IMR-90 (cell line): ENCODE data around the gene AADACL4. TPM values are rescaled to one million over a fixed set of nuclear protein-coding genes. Genes with fewer than 3 reads are reported as not detected.

ENCODE experiments used
- ATAC-seq: fragments of 200-7000 bp; cut with Tn5 transposase; 2 replicates; pipeline ENCODE4 v1.9.1; 2020; ENCODE audit warnings: low read depth, mild to moderate bottlenecking, moderate library complexity
- BruUV-seq: library from RNA; stranded (reverse); fragments of 400-500 nt; replicated peaks from 2 replicates; lab custom pipeline; 2021; lab: Mats Ljungman, UMichigan
- CTCF ChIA-PET: fragments of 300-600 bp; formaldehyde crosslinking; extraction: SDS; loops from one replicate; lab custom pipeline; 2021; ENCODE audit warnings: antibody characterized with exemption; lab: Yijun Ruan, JAX
- POLR2A ChIA-PET: fragments of 300-600 bp; sonication (Branson Sonifier 250); formaldehyde crosslinking; loops from one replicate; lab custom pipeline; 2022; ENCODE audit warnings: antibody characterized with exemption; ENCODE audit not compliant: unreplicated experiment; lab: Charles Lee
- DNase-seq: peaks from one replicate; pipeline ENCODE4 v3.0.0; 2013
- H2AFZ ChIP-seq: replicated peaks from 2 replicates; pipeline ENCODE3; 2013; ENCODE audit warnings: low read length, mild to moderate bottlenecking; ENCODE audit not compliant: poor library complexity
- H2AK5ac ChIP-seq: 2 replicates; pipeline ENCODE4 v1.6.1; 2013; ENCODE audit warnings: low read depth, low read length, inconsistent platforms
- H2AK9ac ChIP-seq: replicated peaks from 2 replicates; pipeline ENCODE3; 2013; ENCODE audit warnings: mild to moderate bottlenecking, low read depth, low read length, moderate library complexity; ENCODE audit not compliant: poor library complexity
- H2BK120ac ChIP-seq: 2 replicates; pipeline ENCODE4 v1.6.1; 2013; ENCODE audit warnings: low read depth, low read length, inconsistent platforms
- H2BK15ac ChIP-seq: 3 replicates; pipeline ENCODE4 v1.6.1; 2013; ENCODE audit warnings: low read depth, low read length, inconsistent platforms
- H2BK20ac ChIP-seq: 2 replicates; pipeline ENCODE4 v1.6.1; 2013; ENCODE audit warnings: low read depth, mild to moderate bottlenecking, inconsistent platforms, low read length, moderate library complexity
- H2BK5ac ChIP-seq: 2 replicates; pipeline ENCODE4 v1.6.1; 2013; ENCODE audit warnings: mild to moderate bottlenecking, low read depth, low read length, inconsistent platforms; ENCODE audit not compliant: poor library complexity, severe bottlenecking
- H3K14ac ChIP-seq: replicated peaks from 2 replicates; pipeline ENCODE4 v1.6.1; 2013; ENCODE audit warnings: low read depth, low read length, inconsistent platforms
- H3K18ac ChIP-seq: 2 replicates; pipeline ENCODE4 v1.6.1; 2013; ENCODE audit warnings: low read depth, low read length, control low read depth
- H3K23ac ChIP-seq: 2 replicates; pipeline ENCODE4 v1.6.1; 2013; ENCODE audit warnings: low read depth, low read length, inconsistent platforms
- H3K27ac ChIP-seq: 2 replicates; pipeline ENCODE4 v1.5.1; 2013; ENCODE audit warnings: mild to moderate bottlenecking, control low read depth, low read length; ENCODE audit not compliant: insufficient read depth
- H3K27me3 ChIP-seq: 2 replicates; pipeline ENCODE4 v1.6.1; 2013; ENCODE audit warnings: low read length; ENCODE audit not compliant: control insufficient read depth, insufficient read depth
- H3K36me3 ChIP-seq: 2 replicates; pipeline ENCODE4 v1.6.1; 2013; ENCODE audit warnings: low read length, mixed read lengths; ENCODE audit not compliant: control insufficient read depth, insufficient read depth
- H3K4ac ChIP-seq: 2 replicates; pipeline ENCODE4 v1.6.1; 2013; ENCODE audit warnings: low read depth, low read length, inconsistent platforms
- H3K4me1 ChIP-seq: 2 replicates; pipeline ENCODE4 v1.6.1; 2013; ENCODE audit warnings: low read length, mixed read lengths; ENCODE audit not compliant: control insufficient read depth, insufficient read depth
- H3K4me2 ChIP-seq: 2 replicates; pipeline ENCODE4 v1.6.1; 2013; ENCODE audit warnings: low read depth, mild to moderate bottlenecking, control low read depth, low read length, moderate library complexity
- H3K4me3 ChIP-seq: 2 replicates; pipeline ENCODE4 v1.5.1; 2013; ENCODE audit warnings: low read depth, mild to moderate bottlenecking, control low read depth, low read length, moderate library complexity; ENCODE audit not compliant: insufficient read depth
- H3K56ac ChIP-seq: 2 replicates; pipeline ENCODE4 v1.6.1; 2013; ENCODE audit warnings: low read length, inconsistent platforms; ENCODE audit not compliant: insufficient read depth; ENCODE audit errors: extremely low read depth
- H3K79me1 ChIP-seq, 2 experiments: 2 replicates each; pipeline ENCODE4 v1.6.1; 2013; ENCODE audit warnings: low read length in 2 of 2, inconsistent platforms in 1 of 2, low read depth in 1 of 2
- H3K9ac ChIP-seq: 2 replicates; pipeline ENCODE4 v1.6.1; 2013; ENCODE audit warnings: low read depth, low read length, control low read depth
- H3K9me1 ChIP-seq: 2 replicates; pipeline ENCODE4 v1.6.1; 2013; ENCODE audit warnings: low read length, inconsistent platforms; ENCODE audit not compliant: insufficient read depth
- H3K9me3 ChIP-seq: 2 replicates; pipeline ENCODE4 v1.6.1; 2013; ENCODE audit warnings: low read length; ENCODE audit not compliant: control insufficient read depth, insufficient read depth
- H4K20me1 ChIP-seq: 2 replicates; pipeline ENCODE4 v1.6.1; 2013; ENCODE audit warnings: low read length, inconsistent platforms; ENCODE audit not compliant: insufficient read depth
- H4K5ac ChIP-seq: 2 replicates; pipeline ENCODE4 v1.6.1; 2013; ENCODE audit warnings: mild to moderate bottlenecking, low read depth, low read length, control low read depth
- H4K8ac ChIP-seq, 2 experiments: 2 replicates each; pipeline ENCODE4 v1.6.1; 2013; ENCODE audit warnings: low read depth in 2 of 2, low read length in 2 of 2, control low read depth in 1 of 2, inconsistent platforms in 1 of 2
- H4K91ac ChIP-seq: 2 replicates; pipeline ENCODE4 v1.6.1; 2013; ENCODE audit warnings: low read depth, low read length, inconsistent platforms; ENCODE audit not compliant: insufficient read depth
- CEBPB ChIP-seq: IDR thresholded peaks from 2 replicates; pipeline ENCODE4 v1.6.1; 2012; ENCODE audit warnings: low read depth, low read length, improper control_type of control experiment
- CHD1 ChIP-seq: IDR thresholded peaks from 2 replicates; pipeline ENCODE4 v1.6.1; 2012; ENCODE audit warnings: low read depth, low read length, improper control_type of control experiment
- FOS ChIP-seq: fragments of 150-350 bp; IDR thresholded peaks from 2 replicates; pipeline ENCODE4 v1.6.1; 2016; ENCODE audit warnings: low read depth, low read length
- MAFK ChIP-seq: IDR thresholded peaks from 2 replicates; pipeline ENCODE4 v1.6.1; 2012; ENCODE audit warnings: low read depth, low read length, improper control_type of control experiment
- MAZ ChIP-seq: IDR thresholded peaks from 2 replicates; pipeline ENCODE4 v1.6.1; 2012; ENCODE audit warnings: low read depth, mild to moderate bottlenecking, low read length, improper control_type of control experiment, moderate library complexity, borderline replicate concordance
- MXI1 ChIP-seq: IDR thresholded peaks from 2 replicates; pipeline ENCODE4 v1.6.1; 2012; ENCODE audit warnings: low read depth, mild to moderate bottlenecking, low read length, moderate library complexity, borderline replicate concordance
- POLR2A ChIP-seq: IDR thresholded peaks from 2 replicates; pipeline ENCODE4 v1.6.1; 2012; ENCODE audit warnings: mild to moderate bottlenecking, low read depth, low read length
- RCOR1 ChIP-seq: IDR thresholded peaks from 2 replicates; pipeline ENCODE4 v1.6.1; 2012; ENCODE audit warnings: mild to moderate bottlenecking, low read length, improper control_type of control experiment; ENCODE audit not compliant: insufficient replicate concordance
- RFX5 ChIP-seq: IDR thresholded peaks from 2 replicates; pipeline ENCODE4 v1.8.0; 2012; ENCODE audit warnings: low read depth, mild to moderate bottlenecking, low read length, moderate library complexity
- SMC3 ChIP-seq: fragments of 150-350 bp; IDR thresholded peaks from 2 replicates; pipeline ENCODE4 v1.6.1; 2016; ENCODE audit warnings: low read depth, mild to moderate bottlenecking, antibody characterized with exemption, low read length, moderate library complexity
- WGBS, 2 experiments: methylation state at CpG; one replicate each; pipeline versions ENCODE4 v1.1.5 to v1.1.7; 2013; ENCODE audit warnings: missing lambda C conversion rate in 2 of 2; ENCODE audit not compliant: insufficient read length in 1 of 2; ENCODE audit errors: extremely low coverage in 2 of 2; 5-methylcytosine and 5-hydroxymethylcytosine counted together
- dilution Hi-C: fragments of 300-500 bp; cut with HindIII; formaldehyde crosslinking; loops from one replicate; pipeline ENCODE4 v1.14.3; 2018; ENCODE audit warnings: low sequenced_read_pairs; ENCODE audit not compliant: unreplicated experiment
- in situ Hi-C: fragments of 300-500 bp; cut with MboI; formaldehyde crosslinking; loops from 3 replicates; pipeline ENCODE4 v1.14.3; 2019; ENCODE audit warnings: low sequenced_read_pairs, inconsistent platforms, mixed read lengths
- intact Hi-C: fragments of 100-400 bp; cut with micrococcal nuclease; formaldehyde crosslinking; loops from 2 replicates; pipeline ENCODE4 v1.10.0; 2022
- polyA plus RNA-seq, 3 experiments: library from polyadenylated mRNA; depleted of rRNA; stranded (reverse); fragments of >200 nt; gene quantifications; 2 replicates each; pipeline ENCODE4 v1.2.3, GENCODE V29; 2012; ENCODE audit warnings: low replicate concordance in 1 of 3
- total RNA-seq: library from RNA; depleted of rRNA; stranded (reverse); fragments of >200 nt; gene quantifications from 2 replicates; pipeline ENCODE4 v1.2.3, GENCODE V29; 2012
- TF ChIP-seq, protein P1 (sequence below): fragments of 150-350 bp; IDR thresholded peaks from 2 replicates; pipeline ENCODE4 v1.6.1; 2017; ENCODE audit warnings: mild to moderate bottlenecking, antibody characterized with exemption, low read length, low read depth
- TF ChIP-seq, protein P2 (sequence below): conservative IDR thresholded peaks from 2 replicates; pipeline ENCODE4 v1.5.1; 2012; ENCODE audit warnings: mild to moderate bottlenecking, low read depth, low read length, improper control_type of control experiment

AADACL4 gene
- total and polyA plus RNA-seq, 2 of the 4 experiments (the other 2 are of a cell fraction): not detected

DNA sequence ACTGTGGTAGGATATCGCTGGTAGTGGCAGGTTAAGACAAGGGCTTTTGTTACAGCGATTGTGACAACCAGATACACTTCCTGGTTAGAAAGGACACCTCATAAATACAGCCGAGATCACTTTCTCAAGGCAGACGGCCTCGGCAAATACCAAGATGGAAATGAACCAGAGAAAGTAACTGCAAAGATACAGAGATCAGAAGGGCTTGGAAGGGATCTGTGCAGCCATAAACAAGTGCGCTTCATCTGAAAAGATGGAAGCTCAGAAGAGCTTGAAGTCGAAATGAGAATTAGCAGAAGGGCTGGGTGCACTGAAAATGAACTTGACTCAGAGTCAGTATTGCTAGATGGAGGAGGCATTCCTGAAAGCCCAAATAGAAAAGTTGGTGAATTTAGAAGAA is 32.9 kb upstream of the AADACL4 start:
- peak overlapping the region; percentile 39; the same call in 1 of the 2 replicates for H3K4me2 ChIP-seq
- POLR2A ChIA-PET: no interaction called here
- no peak overlapping the region for H2AK9ac ChIP-seq
- peak overlapping the region; percentile 74; the same call in 1 of the 2 replicates for H4K91ac ChIP-seq
- peaks cover 11% of the 10 kb centered on the region for H3K4me1 ChIP-seq
- H4K20me1 ChIP-seq: no peaks in the 10 kb centered on the region
- DNase-seq (no peak), ATAC-seq (no peak)
- H3K79me1 ChIP-seq: peaks cover 9 to 15% of the 10 kb centered on the region in 2 experiments; a peak in 2 of 4 replicates
- CTCF ChIA-PET: no interaction called here
- in situ Hi-C loops: loop anchor here (10.0 to 25.0 kb wide), 2 partner anchors 56 to 199 kb away; no protein-coding TSS in a partner anchor
- no peak overlapping the region for H3K27ac ChIP-seq
- H4K8ac ChIP-seq: no peak overlapping the region; a peak in 1 of 4 replicates
- peak overlapping the region; percentile 48; the same call in 1 of the 2 replicates for H3K4ac ChIP-seq
- no peaks in the 10 kb centered on the region for H3K9me3 ChIP-seq
- H2BK15ac ChIP-seq: peak overlapping the region; percentile 9; the same call in 1 of the 3 replicates
- dilution Hi-C loops: no loop called here
- H2AK5ac ChIP-seq: peak overlapping the region; percentile 59
- H3K4me3 ChIP-seq: no peak overlapping the region
- H3K27me3 ChIP-seq: no peaks in the 10 kb centered on the region
- intact Hi-C loops: no loop called here
- TF ChIP-seq, protein P1, sequence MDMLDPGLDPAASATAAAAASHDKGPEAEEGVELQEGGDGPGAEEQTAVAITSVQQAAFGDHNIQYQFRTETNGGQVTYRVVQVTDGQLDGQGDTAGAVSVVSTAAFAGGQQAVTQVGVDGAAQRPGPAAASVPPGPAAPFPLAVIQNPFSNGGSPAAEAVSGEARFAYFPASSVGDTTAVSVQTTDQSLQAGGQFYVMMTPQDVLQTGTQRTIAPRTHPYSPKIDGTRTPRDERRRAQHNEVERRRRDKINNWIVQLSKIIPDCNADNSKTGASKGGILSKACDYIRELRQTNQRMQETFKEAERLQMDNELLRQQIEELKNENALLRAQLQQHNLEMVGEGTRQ: no peak
- TF ChIP-seq RFX5 (no peak), RCOR1 (no peak), MXI1 (no peak), MAFK (no peak), FOS (no peak), CEBPB (no peak), POLR2A (no peak), SMC3 (no peak), MAZ (no peak), CHD1 (no peak)
- TF ChIP-seq, protein P2, sequence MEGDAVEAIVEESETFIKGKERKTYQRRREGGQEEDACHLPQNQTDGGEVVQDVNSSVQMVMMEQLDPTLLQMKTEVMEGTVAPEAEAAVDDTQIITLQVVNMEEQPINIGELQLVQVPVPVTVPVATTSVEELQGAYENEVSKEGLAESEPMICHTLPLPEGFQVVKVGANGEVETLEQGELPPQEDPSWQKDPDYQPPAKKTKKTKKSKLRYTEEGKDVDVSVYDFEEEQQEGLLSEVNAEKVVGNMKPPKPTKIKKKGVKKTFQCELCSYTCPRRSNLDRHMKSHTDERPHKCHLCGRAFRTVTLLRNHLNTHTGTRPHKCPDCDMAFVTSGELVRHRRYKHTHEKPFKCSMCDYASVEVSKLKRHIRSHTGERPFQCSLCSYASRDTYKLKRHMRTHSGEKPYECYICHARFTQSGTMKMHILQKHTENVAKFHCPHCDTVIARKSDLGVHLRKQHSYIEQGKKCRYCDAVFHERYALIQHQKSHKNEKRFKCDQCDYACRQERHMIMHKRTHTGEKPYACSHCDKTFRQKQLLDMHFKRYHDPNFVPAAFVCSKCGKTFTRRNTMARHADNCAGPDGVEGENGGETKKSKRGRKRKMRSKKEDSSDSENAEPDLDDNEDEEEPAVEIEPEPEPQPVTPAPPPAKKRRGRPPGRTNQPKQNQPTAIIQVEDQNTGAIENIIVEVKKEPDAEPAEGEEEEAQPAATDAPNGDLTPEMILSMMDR: no peak
- no peak overlapping the region; the same call in 1 of the 2 replicates for H2BK20ac ChIP-seq
- H2BK5ac ChIP-seq: no peak overlapping the region
- 74% methylated on average over 6 of the region's 7 CpGs; no CpG with 5 or more reads in 1 of the 2 experiments for WGBS, 2 experiments
- H3K36me3 ChIP-seq: peaks cover 13% of the 10 kb centered on the region
- H3K56ac ChIP-seq: no peak overlapping the region
- peaks cover 13% of the 10 kb centered on the region for H3K9me1 ChIP-seq
- 0 out of 2 replicates have a peak overlapping the region, but pooled peaks have one; percentile 62 for H4K5ac ChIP-seq
- peak overlapping the region; percentile 73; the same call in 1 of the 2 replicates for H3K18ac ChIP-seq
- H3K14ac ChIP-seq: 0 out of 2 replicates have a peak overlapping the region, but pooled peaks have one; percentile 34
- BruUV-seq: no TSS peak
- H2BK120ac ChIP-seq: peak overlapping the region; percentile 28; the same call in 1 of the 2 replicates
- H3K9ac ChIP-seq: no peak overlapping the region
- H3K23ac ChIP-seq: no peak overlapping the region
- no peak overlapping the region for H2AFZ ChIP-seq
